PC-9 (cell line): ENCODE measurements around the gene PCDHGA9. TPM values are rescaled to one million over a fixed set of nuclear protein-coding genes. Genes with fewer than 3 reads are reported as not detected.
"Not testable (repeated sequence)": the region's sequence is repeated elsewhere in the genome, so short reads cannot be mapped to it uniquely, and the experiment has no call there.

Experiments
- BruUV-seq: library from RNA; stranded (reverse); fragments of 400-500 nt; replicated peaks from 2 replicates; lab custom pipeline; 2021; lab: Mats Ljungman, UMichigan
- CTCF ChIA-PET: fragments of 300-600 bp; sonication (Branson Sonifier 250); formaldehyde crosslinking; loops from one replicate; lab custom pipeline; 2022; ENCODE audit warnings: antibody characterized with exemption; lab: Charles Lee
- POLR2A ChIA-PET: fragments of 300-600 bp; sonication (Branson Sonifier 250); formaldehyde crosslinking; loops from one replicate; lab custom pipeline; 2022; ENCODE audit warnings: antibody characterized with exemption; ENCODE audit not compliant: unreplicated experiment; lab: Charles Lee
- DNase-seq, 2 experiments: peaks; one replicate each; pipeline versions ENCODE4 v3.0.0 to v3.0.0-alpha.2; 2015 to 2022; ENCODE audit warnings: mixed read lengths in 1 of 2
- H2AFZ ChIP-seq: fragments of 200-600 bp; sonication (generic); 2 replicates; pipeline ENCODE4 v1.8.1; 2017; ENCODE audit warnings: antibody characterized with exemption
- H3F3A ChIP-seq: fragments of 200-600 bp; sonication (generic); 2 replicates; pipeline ENCODE4 v1.8.1; 2017; ENCODE audit warnings: antibody characterized with exemption, mild to moderate bottlenecking, low read depth; ENCODE audit not compliant: insufficient read depth
- H3K27ac ChIP-seq: fragments of 200-600 bp; sonication (generic); 2 replicates; pipeline ENCODE4 v1.6.1; 2016; ENCODE audit warnings: mixed run types
- H3K27me3 ChIP-seq: fragments of 200-600 bp; sonication (generic); 2 replicates; pipeline ENCODE4 v1.6.1; 2016; ENCODE audit warnings: low read depth, mixed run types; ENCODE audit not compliant: insufficient read depth
- H3K36me3 ChIP-seq: fragments of 200-600 bp; sonication (generic); 2 replicates; pipeline ENCODE4 v1.6.1; 2016; ENCODE audit warnings: low read depth, mixed run types
- H3K4me1 ChIP-seq: fragments of 200-600 bp; sonication (generic); replicated peaks from 2 replicates; pipeline ENCODE4 v1.6.1; 2016; ENCODE audit warnings: mixed run types; ENCODE audit not compliant: insufficient read depth
- H3K4me2 ChIP-seq: fragments of 200-600 bp; sonication (generic); 2 replicates; pipeline ENCODE4 v1.6.1; 2017; ENCODE audit warnings: mixed run types
- H3K4me3 ChIP-seq: fragments of 200-600 bp; sonication (generic); 2 replicates; pipeline ENCODE4 v1.6.1; 2016; ENCODE audit warnings: mixed run types
- H3K79me2 ChIP-seq: fragments of 200-600 bp; sonication (generic); 2 replicates; pipeline ENCODE4 v1.6.1; 2017; ENCODE audit warnings: low read depth, mixed run types
- H3K9me2 ChIP-seq: fragments of 200-600 bp; sonication (generic); 2 replicates; pipeline ENCODE4 v1.8.1; 2017; ENCODE audit warnings: mild to moderate bottlenecking; ENCODE audit not compliant: insufficient read depth
- H3K9me3 ChIP-seq: fragments of 200-600 bp; sonication (generic); 2 replicates; pipeline ENCODE4 v1.8.1; 2016; ENCODE audit warnings: low read depth; ENCODE audit not compliant: insufficient read depth
- H4K20me1 ChIP-seq: fragments of 200-600 bp; sonication (generic); 2 replicates; pipeline ENCODE4 v1.8.1; 2017; ENCODE audit not compliant: insufficient read depth
- CTCF ChIP-seq: fragments of 200-600 bp; sonication (generic); conservative IDR thresholded peaks from 2 replicates; pipeline ENCODE4 v1.6.1; 2017; ENCODE audit warnings: mixed run types, antibody characterized with exemption, mild to moderate bottlenecking, moderate library complexity
- EZH2 ChIP-seq: fragments of 200-600 bp; sonication (generic); IDR thresholded peaks from 2 replicates; pipeline ENCODE4 v1.8.0; 2017; ENCODE audit warnings: antibody characterized with exemption, low read depth
- intact Hi-C: fragments of 100-400 bp; cut with micrococcal nuclease; formaldehyde crosslinking; loops from one replicate; pipeline ENCODE4 v1.10.0; 2022; ENCODE audit not compliant: unreplicated experiment
- total RNA-seq: library from RNA; stranded (reverse); gene quantifications from 2 replicates; pipeline ENCODE4 v1.2.3, GENCODE V29; 2021

The PCDHGA9 gene
- total RNA-seq, 1 experiment from 2014 or later = not detected

GRCh38 chr5:141392429-141393198 is 10.0 kb upstream of the PCDHGA9 start, which contains the start of gene PCDHGA8:
Gene PCDHGA8 (plus strand): TSS chr5:141392633. CDS start chr5:141392814, 181 bp downstream.
- BruUV-seq = no TSS peak
- H3K36me3 ChIP-seq = no peaks in the 10 kb centered on the region
- intact Hi-C loops = no loop called here
- H3F3A ChIP-seq = no peaks in the 10 kb centered on the region
- TF ChIP-seq CTCF = peak; percentile 46; the same call in 1 of the 2 replicates
- TF ChIP-seq EZH2 = no peak
- no peak within 1 kb of the TSS for H3K4me2 ChIP-seq
- no peaks in the 10 kb centered on the region for H4K20me1 ChIP-seq
- H3K9me2 ChIP-seq = no peaks in the 10 kb centered on the region
- no peaks in the 10 kb centered on the region for H3K79me2 ChIP-seq
- no peaks in the 10 kb centered on the region for H3K9me3 ChIP-seq
- DNase-seq = no peak
- H3K27me3 ChIP-seq = peaks cover 12% of the 10 kb centered on the region; the same call in 1 of the 2 replicates
- no peak within 1 kb of the TSS for H2AFZ ChIP-seq
- ChIA-PET CTCF (no interaction called here), POLR2A (no interaction called here)
- no peak within 1 kb of the TSS for H3K4me3 ChIP-seq
- no peaks in the 10 kb centered on the region for H3K4me1 ChIP-seq
- H3K27ac ChIP-seq = no peak within 1 kb of the TSS

GRCh38 chr5:141393267-141393666 is 9.3 kb upstream of the PCDHGA9 start:
- no peaks in the 10 kb centered on the region for H3K79me2 ChIP-seq
- no TSS peak for BruUV-seq
- no peaks in the 10 kb centered on the region for H4K20me1 ChIP-seq
- no peaks in the 10 kb centered on the region for H3F3A ChIP-seq
- ChIA-PET CTCF (no interaction called here), POLR2A (no interaction called here)
- H2AFZ ChIP-seq = no peak overlapping the region
- H3K9me2 ChIP-seq = no peaks in the 10 kb centered on the region
- H3K9me3 ChIP-seq = no peaks in the 10 kb centered on the region
- DNase-seq = no peak
- no peaks in the 10 kb centered on the region for H3K4me1 ChIP-seq
- H3K36me3 ChIP-seq = no peaks in the 10 kb centered on the region
- no peak overlapping the region for H3K4me3 ChIP-seq
- intact Hi-C loops = no loop called here
- H3K27me3 ChIP-seq = peaks cover 11% of the 10 kb centered on the region; the same call in 1 of the 2 replicates
- TF ChIP-seq CTCF = no peak
- TF ChIP-seq EZH2 = no peak
- no peak overlapping the region for H3K4me2 ChIP-seq
- no peak overlapping the region for H3K27ac ChIP-seq

- H3K79me2 ChIP-seq, POLR2A ChIA-PET, BruUV-seq, H2AFZ ChIP-seq, intact Hi-C loops, H4K20me1 ChIP-seq, DNase-seq, H3K27ac ChIP-seq, H3K9me2 ChIP-seq, H3K4me2 ChIP-seq, H3F3A ChIP-seq, H3K4me1 ChIP-seq, H3K4me3 ChIP-seq, CTCF ChIA-PET, H3K36me3 ChIP-seq, H3K9me3 ChIP-seq: not testable (repeated sequence)
- H3K27me3 ChIP-seq = peaks cover 13% of the 10 kb centered on the region; the same call in 1 of the 2 replicates
Measured at GRCh38 chr5:141394401-141395187, 8.0 kb upstream of the PCDHGA9 start.

GRCh38 chr5:141397756-141398551 is 4.6 kb upstream of the PCDHGA9 start, which contains the start of gene PCDHGB5:
Gene PCDHGB5 (plus strand): TSS chr5:141397947. CDS start chr5:141398128, 181 bp downstream.
- H4K20me1 ChIP-seq, H3K79me2 ChIP-seq, H3K36me3 ChIP-seq, CTCF ChIA-PET, H3K27ac ChIP-seq, DNase-seq, POLR2A ChIA-PET, BruUV-seq, H3K9me2 ChIP-seq, H3F3A ChIP-seq, H3K4me2 ChIP-seq, intact Hi-C loops, H2AFZ ChIP-seq, H3K4me1 ChIP-seq, H3K4me3 ChIP-seq, H3K9me3 ChIP-seq: not testable (repeated sequence)
- peaks cover 34% of the 10 kb centered on the region for H3K27me3 ChIP-seq
